Cardiac septum (tissue), 1 donor: Measurements from ENCODE around the gene PCYT1A. TPM values are rescaled to one million over a fixed set of nuclear protein-coding genes. Genes with fewer than 3 reads are reported as not detected.

Source experiments
- DNase-seq: peaks from one replicate; pipeline ENCODE4 v3.0.0-alpha.2; 2020; ENCODE audit warnings: low spot score
- intact Hi-C: fragments of 100-400 bp; cut with DNase I; formaldehyde crosslinking; loops from one replicate; pipeline ENCODE4 v1.14.0; 2022
- total RNA-seq: library from RNA; stranded (reverse); fragmentation: NEBNext Ultra II Directional; extraction: Animal tissue kit (Norgen Biotek cat#: 25700); gene quantifications from one replicate; pipeline ENCODE4 v1.2.1, GENCODE V29; 2021
- donor health status: DM: no; HTN: no; CAD: no.

The PCYT1A gene
- total RNA-seq, 1 donor from 2014 or later: 116 TPM

DNA sequence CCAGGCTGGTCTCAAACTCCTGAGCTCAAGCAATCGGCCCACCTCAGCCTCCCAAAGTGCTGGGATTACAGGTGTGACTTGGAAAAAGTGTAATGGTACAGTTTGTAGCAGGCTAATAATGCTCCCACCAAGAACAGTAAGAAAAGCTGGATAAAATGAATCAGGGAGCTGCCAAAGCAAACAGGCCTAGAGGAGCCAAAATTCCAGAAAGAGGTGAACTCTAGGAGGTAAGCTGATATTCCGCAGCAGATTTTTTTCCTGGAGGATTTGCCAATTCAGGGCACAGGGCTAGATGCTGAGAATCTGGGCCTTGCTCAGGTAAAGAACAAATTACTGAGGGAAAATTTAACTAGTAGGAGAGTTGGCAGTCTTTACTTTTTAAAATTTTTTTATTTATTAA is 11.0 kb upstream of the PCYT1A start:
- no peak for DNase-seq
- intact Hi-C loops: no loop called here

DNA sequence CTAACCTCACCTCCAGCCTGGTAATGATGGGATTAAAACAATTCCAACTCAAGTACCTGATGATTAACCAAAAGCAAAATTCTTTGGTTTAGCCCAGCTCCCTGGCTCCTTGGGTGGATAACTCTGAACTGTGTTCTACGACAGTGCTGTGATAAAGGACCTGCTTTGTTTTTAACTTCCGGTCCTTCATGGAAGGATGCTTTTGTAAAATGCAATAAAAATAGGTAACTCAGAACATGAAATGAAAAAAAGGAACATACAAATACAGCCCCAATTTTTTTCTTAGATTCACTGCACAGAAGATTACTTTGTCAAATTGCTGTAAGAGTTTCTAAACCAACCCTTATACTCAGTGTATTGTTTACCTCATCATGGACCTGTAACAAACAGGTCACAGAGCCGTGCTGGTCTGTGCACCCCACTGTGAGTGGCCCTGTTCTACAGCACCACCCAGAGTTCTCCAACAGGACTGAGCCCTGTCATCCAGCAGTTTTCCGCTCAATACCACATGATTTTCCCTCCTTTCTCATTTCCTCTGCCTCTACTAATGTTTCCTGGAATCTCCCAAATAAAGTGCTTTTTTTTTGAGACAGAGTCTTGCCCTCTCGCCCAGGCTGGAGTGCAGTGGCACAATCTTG is 4.9 kb upstream of the PCYT1A start:
- intact Hi-C loops: no loop called here
- no peak for DNase-seq

DNA sequence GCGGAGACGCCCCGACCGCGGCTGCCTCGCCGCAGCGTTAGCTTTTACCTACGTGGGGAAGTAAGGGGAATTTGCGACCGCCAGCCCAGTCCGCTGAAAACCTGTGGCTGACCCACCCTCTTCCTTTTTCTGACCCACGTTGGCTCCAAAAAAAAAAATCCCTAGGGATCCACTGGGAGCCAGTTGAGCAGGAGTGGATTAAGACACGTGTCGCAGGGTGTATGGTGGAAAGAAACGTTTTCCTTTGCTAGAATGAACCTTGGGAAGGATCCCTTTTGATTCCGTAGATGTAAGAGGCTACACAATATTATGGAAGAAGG is 575 bp upstream of the PCYT1A start:
- DNase-seq: no peak
- intact Hi-C loops: no loop called here

DNA sequence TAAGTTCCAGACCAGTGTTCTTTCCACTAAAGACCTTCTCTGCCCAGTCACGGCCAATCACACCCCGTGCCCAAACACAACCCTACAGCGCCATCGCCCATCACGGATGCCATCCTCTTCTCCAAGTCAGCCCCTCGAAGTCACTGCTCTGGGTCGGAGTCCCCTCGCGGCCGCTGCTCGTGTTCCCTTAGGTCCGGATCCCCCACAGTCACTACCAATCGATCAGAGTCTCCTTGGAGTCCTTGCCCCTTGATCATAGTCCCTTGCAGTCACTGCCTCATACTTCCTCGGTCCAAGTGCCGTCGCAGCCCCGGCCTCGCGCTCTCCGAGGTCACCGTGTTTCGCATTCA is 461 bp downstream of the PCYT1A start:
- intact Hi-C loops: loop anchor here (1.0 kb wide), 1 partner anchor 216 kb away; the partner anchor contains the start of gene RNF168
- DNase-seq: no peak

- no peak for DNase-seq
- intact Hi-C loops: no loop called here
Observed at GRCh38 chr3:196284396-196284795, 3.1 kb downstream of the PCYT1A start.

GRCh38 chr3:196281962-196282361 is 5.6 kb downstream of the PCYT1A start:
- DNase-seq: no peak
- intact Hi-C loops: no loop called here

- intact Hi-C loops: no loop called here
Observed at GRCh38 chr3:196280689-196281440, 6.7 kb downstream of the PCYT1A start.

DNA sequence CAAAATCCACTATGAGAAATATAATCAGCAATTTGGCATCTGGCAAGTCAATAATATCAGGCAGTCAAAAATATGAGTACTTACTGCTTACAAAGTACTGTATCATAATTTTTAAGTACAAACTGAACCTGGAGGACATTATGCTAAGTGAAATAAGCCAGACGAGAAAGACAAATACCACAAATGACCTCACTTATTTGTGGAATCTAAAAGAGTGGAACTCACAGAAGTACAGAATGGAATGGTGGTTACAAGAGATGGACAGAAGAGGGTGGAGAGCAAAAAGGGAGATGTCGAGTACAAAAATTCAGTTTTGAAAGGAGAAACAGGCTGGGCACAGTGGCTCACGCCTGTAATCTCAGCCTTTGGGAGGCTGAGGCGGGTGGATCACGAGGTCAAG is 12.4 kb downstream of the PCYT1A start:
- no peak for DNase-seq
- intact Hi-C loops: no loop called here

More at GRCh38 chr3:196280689-196281440, 6.7 kb downstream of the PCYT1A start:
- no peak for DNase-seq

GRCh38 chr3:196274585-196274984 is 12.9 kb downstream of the PCYT1A start:
- intact Hi-C loops: no loop called here
- DNase-seq: no peak

GRCh38 chr3:196273655-196274054 is 13.9 kb downstream of the PCYT1A start:
- intact Hi-C loops: no loop called here
- no peak for DNase-seq

- intact Hi-C loops: no loop called here
- DNase-seq: peak; percentile 77
Observed at GRCh38 chr3:196272826-196273225, 14.7 kb downstream of the PCYT1A start.

DNA sequence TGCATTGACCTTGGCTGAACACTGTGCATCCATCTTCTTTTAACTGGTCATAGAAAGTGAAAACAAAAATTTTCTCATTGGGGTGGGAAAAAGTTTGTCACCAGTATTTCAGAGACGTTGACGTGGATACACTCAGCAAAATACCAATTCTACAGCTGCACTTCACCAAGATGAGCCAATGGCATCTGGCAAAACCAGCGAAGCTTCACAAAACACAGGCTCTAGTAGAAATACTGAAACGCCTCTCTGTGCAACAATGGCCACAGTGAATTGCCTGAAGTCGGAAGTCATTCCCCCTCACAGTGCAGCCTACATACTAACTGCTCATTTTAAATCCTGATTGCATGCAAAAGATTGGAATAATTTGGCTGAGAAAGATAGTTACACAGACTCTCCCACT is 17.0 kb downstream of the PCYT1A start:
- intact Hi-C loops: no loop called here
- DNase-seq: no peak

- intact Hi-C loops: no loop called here
- no peak for DNase-seq
Observed at GRCh38 chr3:196268284-196269163, 19.0 kb downstream of the PCYT1A start.

DNA sequence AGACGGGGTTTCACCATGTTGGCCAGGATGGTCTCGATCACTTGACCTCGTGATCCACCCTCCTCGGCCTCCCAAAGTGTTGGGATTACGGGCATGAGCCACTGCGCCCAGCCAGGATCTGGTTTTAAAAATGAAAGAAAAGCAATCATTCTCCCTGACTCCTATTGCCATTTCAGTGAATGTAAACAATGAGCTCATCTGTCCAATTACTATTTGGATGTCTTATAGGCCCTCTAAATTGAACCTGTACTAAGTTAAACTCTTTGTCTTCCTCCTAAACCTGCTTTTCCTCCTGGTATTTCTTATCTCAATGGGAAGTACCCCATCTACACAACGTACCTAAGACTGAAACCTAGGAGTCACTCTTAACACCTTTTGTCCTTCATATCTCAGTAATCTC is 23.7 kb downstream of the PCYT1A start:
- DNase-seq: no peak
- intact Hi-C loops: no loop called here

DNA sequence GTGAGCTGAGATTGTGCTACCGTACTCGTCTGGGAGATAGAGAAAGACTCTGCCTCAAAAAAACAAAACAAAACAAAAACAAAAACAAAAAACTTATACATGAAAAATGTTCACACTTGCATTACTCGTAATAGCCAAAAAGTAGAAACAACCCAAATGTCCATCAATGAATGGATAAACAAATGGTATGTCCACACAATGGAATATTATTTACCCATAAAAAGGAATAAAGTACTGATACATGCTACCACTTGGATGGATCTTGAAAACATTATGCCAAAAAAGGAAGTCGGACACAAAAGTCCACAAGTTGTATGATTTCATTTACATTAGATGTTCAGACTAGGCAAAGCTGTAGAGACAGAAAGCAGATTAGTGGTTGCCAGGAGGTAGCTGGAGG is 26.7 kb downstream of the PCYT1A start:
- intact Hi-C loops: no loop called here
- no peak for DNase-seq

GRCh38 chr3:196255776-196256175 is 31.8 kb downstream of the PCYT1A start:
- intact Hi-C loops: loop anchor here (10.0 kb wide), 1 partner anchor 429 kb away; no protein-coding TSS in a partner anchor
- DNase-seq: no peak

GRCh38 chr3:196254376-196255283 is 32.9 kb downstream of the PCYT1A start:
- DNase-seq: no peak
- intact Hi-C loops: loop anchor here (10.0 kb wide), 1 partner anchor 430 kb away; no protein-coding TSS in a partner anchor

DNA sequence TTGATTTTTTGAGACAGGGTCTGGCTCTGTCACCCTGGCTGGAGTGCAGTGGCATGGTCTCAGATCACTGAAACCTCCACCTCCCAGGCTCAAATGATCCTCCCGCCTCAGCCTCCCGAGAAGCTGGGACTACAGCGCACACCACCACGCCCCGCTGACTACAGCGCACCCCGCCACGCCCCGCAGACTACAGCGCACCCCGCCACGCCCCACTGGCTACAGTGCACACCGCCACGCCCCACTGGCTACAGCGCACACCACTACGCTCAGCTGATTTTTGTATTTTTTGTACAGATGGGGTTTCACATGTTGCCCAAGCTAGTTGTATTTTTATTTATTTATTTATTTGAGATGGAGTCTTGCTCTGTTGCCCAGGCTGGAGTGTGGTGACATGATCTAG is 35.6 kb downstream of the PCYT1A start:
- intact Hi-C loops: loop anchor here (2.0 to 10.0 kb wide), 2 partner anchors 267 to 433 kb away; no protein-coding TSS in a partner anchor

DNA sequence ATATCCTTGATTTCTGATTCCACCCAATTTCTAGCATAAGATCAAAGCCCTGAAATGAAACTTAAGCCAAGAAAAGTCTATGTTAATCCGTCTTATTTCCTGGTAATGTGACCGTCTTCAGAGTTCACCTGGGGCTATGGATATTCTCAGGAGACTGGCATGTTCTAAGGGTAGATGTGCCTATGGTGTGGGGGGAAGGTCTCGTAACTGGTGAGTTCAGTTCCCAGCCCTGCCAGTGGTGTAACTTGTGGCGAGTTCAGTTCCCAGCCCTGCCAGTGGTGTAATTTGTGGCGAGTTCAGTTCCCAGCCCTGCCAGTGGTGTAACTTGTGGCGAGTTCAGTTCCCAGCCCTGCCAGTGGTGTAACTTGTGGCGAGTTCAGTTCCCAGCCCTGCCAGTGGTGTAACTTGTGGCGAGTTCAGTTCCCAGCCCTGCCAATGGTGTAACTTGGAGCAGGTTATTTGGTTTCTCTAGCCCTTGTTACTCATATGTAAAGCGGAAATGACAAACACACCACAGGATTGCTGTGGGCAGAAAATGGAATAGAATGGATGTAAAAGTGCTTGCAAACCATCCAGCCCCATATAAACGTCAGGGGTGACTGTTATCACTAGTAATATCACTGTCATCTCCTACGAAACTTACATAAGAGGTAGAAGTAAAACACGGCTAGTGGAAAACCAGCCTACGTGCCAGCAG is 40.8 kb downstream of the PCYT1A start:
- intact Hi-C loops: no loop called here
- DNase-seq: no peak

More for the DNA sequence above, 35.6 kb downstream of the PCYT1A start:
- DNase-seq: no peak
